HEK293T (cell line): Measurements from ENCODE around the gene AP3B1.
"Not testable (repeated sequence)": the region's sequence is repeated elsewhere in the genome, so short reads cannot be mapped to it uniquely, and the experiment has no call there.

Source experiments
- CTCF ChIA-PET: fragments of 350-600 bp; formaldehyde crosslinking; extraction: SDS; loops from one replicate; lab custom pipeline; 2021; ENCODE audit warnings: antibody characterized with exemption, inconsistent platforms; lab: Yijun Ruan, JAX
- POLR2A ChIA-PET: fragments of 350-600 bp; formaldehyde crosslinking; extraction: SDS; loops from one replicate; lab custom pipeline; 2020; ENCODE audit warnings: antibody characterized with exemption, inconsistent platforms; lab: Yijun Ruan, JAX
- DNase-seq: peaks from one replicate; pipeline ENCODE4 v3.0.0; 2012; ENCODE audit warnings: mixed read lengths; ENCODE audit errors: extremely low spot score
- ARNT ChIP-seq: fragments of 450-650 bp; IDR thresholded peaks from 2 replicates; pipeline ENCODE4 v1.6.1; 2017; ENCODE audit warnings: mild to moderate bottlenecking
- BHLHE40 ChIP-seq: fragments of 450-650 bp; IDR thresholded peaks from 2 replicates; pipeline ENCODE4 v1.6.1; 2016; ENCODE audit warnings: mild to moderate bottlenecking, moderate library complexity, borderline replicate concordance
- CTBP1 ChIP-seq: fragments of 450-650 bp; IDR thresholded peaks from 2 replicates; pipeline ENCODE4 v1.6.1; 2016; ENCODE audit warnings: borderline replicate concordance
- ELF4 ChIP-seq: fragments of 450-650 bp; IDR thresholded peaks from 2 replicates; pipeline ENCODE4 v1.6.1; 2017; ENCODE audit warnings: antibody characterized with exemption
- FOXA1 ChIP-seq: fragments of 450-650 bp; IDR thresholded peaks from 2 replicates; pipeline ENCODE4 v1.6.1; 2016; ENCODE audit warnings: mild to moderate bottlenecking
- FOXK2 ChIP-seq: fragments of 450-650 bp; IDR thresholded peaks from 2 replicates; pipeline ENCODE4 v1.6.1; 2016; ENCODE audit warnings: mild to moderate bottlenecking
- FOXM1 ChIP-seq: fragments of 450-650 bp; IDR thresholded peaks from 2 replicates; pipeline ENCODE4 v1.6.1; 2017; ENCODE audit warnings: mild to moderate bottlenecking, borderline replicate concordance
- HDGF ChIP-seq: fragments of 450-650 bp; IDR thresholded peaks from 2 replicates; pipeline ENCODE4 v1.6.1; 2017; ENCODE audit warnings: antibody characterized with exemption, borderline replicate concordance
- L3MBTL2 ChIP-seq: fragments of 450-650 bp; conservative IDR thresholded peaks from 2 replicates; pipeline ENCODE4 v1.6.1; 2016; ENCODE audit warnings: mild to moderate bottlenecking
- LEF1 ChIP-seq: fragments of 450-650 bp; IDR thresholded peaks from 2 replicates; pipeline ENCODE4 v1.6.1; 2017; ENCODE audit warnings: mild to moderate bottlenecking, borderline replicate concordance
- NFRKB ChIP-seq: fragments of 450-650 bp; IDR thresholded peaks from 2 replicates; pipeline ENCODE4 v1.6.1; 2016; ENCODE audit warnings: mild to moderate bottlenecking, moderate library complexity
- PKNOX1 ChIP-seq: fragments of 450-650 bp; IDR thresholded peaks from 2 replicates; pipeline ENCODE4 v1.6.1; 2016
- SP1 ChIP-seq: fragments of 450-650 bp; IDR thresholded peaks from 2 replicates; pipeline ENCODE4 v1.6.1; 2017
- SUZ12 ChIP-seq: fragments of 450-650 bp; IDR thresholded peaks from 2 replicates; pipeline ENCODE4 v1.6.1; 2016; ENCODE audit warnings: mild to moderate bottlenecking
- TARDBP ChIP-seq: fragments of 450-650 bp; IDR thresholded peaks from 2 replicates; pipeline ENCODE4 v1.6.1; 2016
- ZNF384 ChIP-seq: fragments of 450-650 bp; IDR thresholded peaks from 2 replicates; pipeline ENCODE4 v1.6.1; 2016

Gene AP3B1

GRCh38 chr5:78056053-78056452 is 238.4 kb downstream of the AP3B1 start:
- ChIA-PET POLR2A (no interaction called here), CTCF (no interaction called here)
- no peak for TF ChIP-seq LEF1
- TF ChIP-seq SUZ12: no peak
- TF ChIP-seq PKNOX1: no peak
- TF ChIP-seq FOXK2: no peak
- no peak for TF ChIP-seq TARDBP
- no peak for DNase-seq

- POLR2A ChIA-PET: no interaction called here
- DNase-seq: no peak
- CTCF ChIA-PET: no interaction called here
- peak; percentile 70; the same call in 1 of the 2 replicates for TF ChIP-seq FOXA1
- TF ChIP-seq PKNOX1: peak; percentile 67
- TF ChIP-seq LEF1: no peak
- TF ChIP-seq ARNT: 0 out of 2 replicates have a peak, but pooled peaks have one; percentile 22
- TF ChIP-seq HDGF: no peak
- no peak for TF ChIP-seq FOXK2
- TF ChIP-seq CTBP1: peak; percentile 60; the same call in 1 of the 2 replicates
Observed at GRCh38 chr5:78050888-78051287, 243.6 kb downstream of the AP3B1 start.

GRCh38 chr5:78046823-78047222 is 247.7 kb downstream of the AP3B1 start:
- POLR2A ChIA-PET, CTCF ChIA-PET, DNase-seq: not testable (repeated sequence)

GRCh38 chr5:78046006-78046405 is 248.5 kb downstream of the AP3B1 start:
- POLR2A ChIA-PET: no interaction called here
- TF ChIP-seq BHLHE40 (no peak), LEF1 (no peak), SUZ12 (no peak), L3MBTL2 (no peak), ELF4 (no peak), TARDBP (no peak), ZNF384 (no peak), NFRKB (no peak), FOXA1 (no peak), PKNOX1 (no peak), HDGF (no peak), ARNT (no peak), SP1 (no peak)
- no peak for DNase-seq

GRCh38 chr5:78041805-78042204 is 252.7 kb downstream of the AP3B1 start:
- CTCF ChIA-PET: no interaction called here
- no peak for DNase-seq
- POLR2A ChIA-PET: no interaction called here
- TF ChIP-seq SP1: no peak
- TF ChIP-seq HDGF: no peak
- no peak for TF ChIP-seq FOXA1
- no peak for TF ChIP-seq BHLHE40
- no peak for TF ChIP-seq LEF1

More at GRCh38 chr5:78046006-78046405, 248.5 kb downstream of the AP3B1 start:
- CTCF ChIA-PET: interaction anchor here (0.6 kb wide), 1 partner anchor 403 kb away, joined by 5 read pairs; no protein-coding TSS in a partner anchor

GRCh38 chr5:78025540-78025939 is 269.0 kb downstream of the AP3B1 start:
- ChIA-PET CTCF (no interaction called here), POLR2A (no interaction called here)
- no peak for DNase-seq
- TF ChIP-seq HDGF: no peak
- no peak for TF ChIP-seq L3MBTL2
- TF ChIP-seq LEF1: no peak
- TF ChIP-seq CTBP1: no peak
- TF ChIP-seq SP1: no peak
- TF ChIP-seq PKNOX1: no peak
- no peak for TF ChIP-seq BHLHE40
- no peak for TF ChIP-seq FOXK2
- TF ChIP-seq FOXM1: no peak
- no peak for TF ChIP-seq ELF4
- no peak for TF ChIP-seq FOXA1
- TF ChIP-seq NFRKB: no peak
- TF ChIP-seq ZNF384: no peak
- TF ChIP-seq TARDBP: no peak
- no peak for TF ChIP-seq ARNT

GRCh38 chr5:78019744-78020143 is 274.8 kb downstream of the AP3B1 start:
- POLR2A ChIA-PET: no interaction called here
- TF ChIP-seq FOXM1 (no peak), ARNT (no peak), L3MBTL2 (no peak)
- no peak for DNase-seq
- CTCF ChIA-PET: no interaction called here
